Effector memory CD8-positive, alpha-beta T cell (primary cell): Measurements from ENCODE around the gene SLC2A8.
A peak's percentile ranks its signal among the peaks of the same experiment; 100 is the strongest.

Experiments used
- ATAC-seq: fragments of 150-1000 bp; cut with Tn5 transposase; replicated peaks from 2 replicates; pipeline ENCODE4 v1.10.0; 2021; ENCODE audit warnings: mild to moderate bottlenecking, moderate library complexity
- DNase-seq, 3 experiments: peaks; one replicate each; pipeline ENCODE4 v3.0.0; 2021
- H3K27ac Mint-ChIP-seq, 2 donors: one replicate each; pipeline ENCODE4 v1.8.0; 2022; ENCODE audit warnings: mild to moderate bottlenecking in 2 of 2, mixed read lengths in 2 of 2, moderate library complexity in 2 of 2
- H3K27me3 Mint-ChIP-seq, 2 donors: one replicate each; pipeline ENCODE4 v1.8.0; 2022; ENCODE audit warnings: mixed read lengths in 2 of 2
- H3K36me3 Mint-ChIP-seq: one replicate; pipeline ENCODE4 v1.8.0; 2022; ENCODE audit warnings: mild to moderate bottlenecking, moderate library complexity, mixed read lengths; ENCODE audit not compliant: insufficient read depth
- H3K4me1 Mint-ChIP-seq, 2 donors: one replicate each; pipeline ENCODE4 v1.8.0; 2022; ENCODE audit warnings: low read depth in 2 of 2, mixed read lengths in 2 of 2
- H3K4me3 Mint-ChIP-seq, 2 donors: one replicate each; pipeline ENCODE4 v1.8.0; 2022; ENCODE audit warnings: mild to moderate bottlenecking in 2 of 2, mixed read lengths in 2 of 2, moderate library complexity in 2 of 2
- H3K9me3 Mint-ChIP-seq, 2 donors: one replicate each; pipeline ENCODE4 v1.8.0; 2022; ENCODE audit warnings: mixed read lengths in 2 of 2

Gene SLC2A8

GRCh38 chr9:127452691-127453090 is 55.7 kb downstream of the SLC2A8 start:
- Mint-ChIP-seq H3K36me3 (peaks cover 42% of the 10 kb centered on the region), H3K4me1 (peaks cover 33 to 39% of the 10 kb centered on the region in 2 donors), H3K4me3 (peak overlapping the region; percentile 93 to 95), H3K27ac (peak overlapping the region; percentile 97 to 98), H3K27me3 (no peaks in the 10 kb centered on the region), H3K9me3 (no peaks in the 10 kb centered on the region)
- DNase-seq, result no peak
- ATAC-seq, result no peak

GRCh38 chr9:127455324-127455992 is 58.5 kb downstream of the SLC2A8 start:
- Mint-ChIP-seq H3K4me3 (no peak overlapping the region), H3K27me3 (no peaks in the 10 kb centered on the region), H3K36me3 (peaks cover 28% of the 10 kb centered on the region), H3K27ac (no peak overlapping the region), H3K9me3 (no peaks in the 10 kb centered on the region), H3K4me1 (peaks cover 12 to 15% of the 10 kb centered on the region in 2 donors)
- DNase-seq, result no peak
- no peak for ATAC-seq

- Mint-ChIP-seq H3K27ac (no peak overlapping the region), H3K27me3 (no peaks in the 10 kb centered on the region), H3K9me3 (no peaks in the 10 kb centered on the region), H3K4me3 (no peak overlapping the region), H3K36me3 (peaks cover 27% of the 10 kb centered on the region), H3K4me1 (peaks cover 0 to 2% of the 10 kb centered on the region in 2 donors)
- no peak for ATAC-seq
- no peak for DNase-seq
These were observed 60.4 kb downstream of the SLC2A8 start for GRCh38 chr9:127457191-127457878.
